ENCODE results near the gene CNGA3.

The CNGA3 gene

GRCh38 chr2:98329549-98329948, 16.7 kb upstream of the CNGA3 start:
- FAIRE-seq, result no peak

GRCh38 chr2:98332989-98333388, 13.3 kb upstream of the CNGA3 start:
- no peak for FAIRE-seq

GRCh38 chr2:98333922-98334321, 12.3 kb upstream of the CNGA3 start:
- no peak for FAIRE-seq

DNA sequence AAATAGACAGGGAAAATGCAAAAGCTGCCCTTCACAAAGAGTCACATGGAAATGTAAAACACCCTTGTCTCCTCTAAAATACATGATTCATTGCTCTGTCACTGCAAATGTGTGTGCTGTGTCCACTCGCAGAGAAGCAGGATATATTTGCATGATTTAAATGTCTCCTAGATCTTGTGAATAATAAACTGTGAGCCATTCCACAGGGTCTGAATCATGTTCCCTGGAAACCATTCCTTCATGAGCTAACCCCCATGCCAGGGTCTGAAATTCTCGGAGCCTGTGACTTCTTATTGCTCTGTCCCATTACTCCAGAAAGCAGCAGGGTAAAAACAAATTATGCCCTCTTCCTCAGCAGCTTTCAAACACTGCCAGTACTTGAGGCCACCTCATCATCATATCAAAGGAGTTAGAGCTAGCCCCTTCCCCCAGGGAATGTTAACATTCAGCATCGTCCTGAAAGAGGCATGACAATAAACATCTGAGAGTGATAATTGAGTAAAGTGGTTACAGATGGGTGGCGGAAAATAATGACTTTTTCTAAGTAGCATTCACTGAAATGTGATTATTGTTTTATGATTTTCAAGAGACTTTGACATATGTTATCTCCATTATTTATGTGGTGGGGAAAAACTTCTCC, 11.7 kb upstream of the CNGA3 start:
- FAIRE-seq, result peak; percentile 94

- FAIRE-seq, result no peak
Observed at GRCh38 chr2:98335271-98335670, 11.0 kb upstream of the CNGA3 start.

GRCh38 chr2:98341241-98341640, 5.0 kb upstream of the CNGA3 start:
- FAIRE-seq, result no peak

DNA sequence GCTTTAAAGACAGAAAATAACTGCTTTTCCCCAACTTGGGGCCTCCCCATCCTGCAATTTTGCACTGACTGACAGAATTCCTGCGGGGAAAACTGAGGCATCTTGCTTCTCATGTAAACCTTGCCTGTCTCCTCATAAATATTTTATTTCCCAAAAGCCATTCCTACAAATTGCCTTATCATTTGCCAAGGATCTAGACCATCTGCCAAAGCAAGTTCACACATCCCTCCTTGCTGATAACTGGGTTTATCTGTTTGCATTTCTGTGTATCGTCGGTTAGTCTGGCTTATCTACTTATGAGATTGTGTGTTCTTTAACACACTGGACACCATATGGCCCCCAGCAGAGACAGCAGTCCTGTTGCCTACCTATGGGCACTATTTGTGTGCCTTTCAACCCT, 3.0 kb upstream of the CNGA3 start:
- FAIRE-seq, result no peak

GRCh38 chr2:98347298-98348065, 1.2 kb downstream of the CNGA3 start:
- no peak for FAIRE-seq

GRCh38 chr2:98348066-98348561, 1.9 kb downstream of the CNGA3 start:
- peak; percentile 88 for FAIRE-seq

DNA sequence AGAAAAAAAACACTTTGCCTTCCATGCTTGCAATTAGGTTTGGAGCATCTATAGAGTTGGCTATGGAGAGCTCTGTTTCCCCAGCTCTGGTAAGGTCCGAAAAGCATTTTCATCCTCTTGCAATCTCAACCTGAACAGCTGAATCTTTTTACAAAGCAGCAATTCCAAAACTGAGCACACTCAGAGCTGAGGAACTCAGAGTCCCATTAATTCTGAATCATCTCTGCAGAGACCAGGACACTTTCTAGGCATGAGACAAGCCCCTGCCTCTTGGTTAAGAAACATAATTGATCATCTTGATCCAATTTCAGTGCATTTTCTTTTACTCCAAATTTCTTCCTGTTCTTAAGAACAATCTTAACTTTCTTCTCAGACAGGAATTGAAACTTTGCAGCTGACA, 4.2 kb downstream of the CNGA3 start:
- FAIRE-seq, result no peak

DNA sequence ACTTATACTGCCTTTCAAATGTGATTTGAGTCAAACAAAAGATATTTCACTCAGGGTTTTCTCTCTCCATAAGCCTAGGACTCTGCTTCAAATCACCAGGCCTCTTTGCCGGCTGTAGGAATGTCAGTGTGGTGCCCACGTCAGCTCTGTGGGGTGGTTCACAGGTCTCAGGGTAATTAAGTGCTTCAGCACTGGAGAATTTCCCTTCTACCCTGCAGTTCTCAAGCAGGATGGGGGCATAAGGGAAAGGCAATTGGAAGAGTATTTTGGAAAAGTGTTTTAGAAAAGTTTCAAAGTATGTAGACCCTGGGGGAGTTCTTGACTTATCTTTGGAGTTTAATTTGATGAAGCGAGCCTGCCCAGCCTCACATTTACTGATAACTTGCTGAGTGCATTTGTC, 9.6 kb downstream of the CNGA3 start:
- FAIRE-seq, result no peak

DNA sequence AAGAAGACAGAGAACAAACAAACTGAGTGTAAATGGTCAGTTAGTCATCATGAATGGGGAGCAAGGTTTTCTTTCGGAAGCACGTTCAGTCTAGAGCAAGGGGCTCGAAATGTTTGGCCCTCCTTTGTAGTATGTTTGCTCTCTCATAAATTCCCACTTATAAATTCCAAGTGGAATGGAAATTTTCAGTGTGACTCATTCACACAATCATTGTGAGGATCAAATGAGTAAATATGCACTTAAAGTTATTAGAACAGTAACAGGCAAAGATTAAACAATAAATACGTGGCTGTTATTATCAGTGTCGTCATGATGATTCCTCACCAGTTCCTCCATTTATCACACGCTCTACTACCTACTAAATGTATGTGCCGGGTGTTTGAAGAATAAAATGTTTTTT, 10.5 kb downstream of the CNGA3 start:
- FAIRE-seq, result peak; percentile 94

- no peak for FAIRE-seq
Observed at GRCh38 chr2:98357849-98358248, 11.6 kb downstream of the CNGA3 start.

DNA sequence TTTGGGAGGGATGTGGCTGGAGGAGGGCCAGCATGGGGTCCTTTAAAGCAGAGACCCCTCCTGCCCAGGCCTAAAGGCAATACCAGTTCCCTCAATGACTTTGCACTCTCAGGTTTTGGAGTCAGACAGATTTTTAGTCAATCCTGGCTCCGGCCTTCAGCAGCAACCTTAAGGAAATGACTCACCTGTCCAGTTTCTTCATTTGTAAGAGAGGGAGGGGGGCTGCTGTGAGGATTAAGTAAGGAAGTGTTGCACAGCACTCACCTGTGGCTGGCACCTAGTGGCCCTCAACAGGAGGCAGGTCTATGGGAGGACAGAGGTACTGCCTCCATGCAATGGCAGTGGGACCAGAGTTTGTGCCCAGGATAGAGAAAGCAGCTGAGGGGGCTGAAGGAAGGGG, 13.7 kb downstream of the CNGA3 start:
- FAIRE-seq, result no peak

GRCh38 chr2:98367721-98368120, 21.5 kb downstream of the CNGA3 start:
- no peak for FAIRE-seq

DNA sequence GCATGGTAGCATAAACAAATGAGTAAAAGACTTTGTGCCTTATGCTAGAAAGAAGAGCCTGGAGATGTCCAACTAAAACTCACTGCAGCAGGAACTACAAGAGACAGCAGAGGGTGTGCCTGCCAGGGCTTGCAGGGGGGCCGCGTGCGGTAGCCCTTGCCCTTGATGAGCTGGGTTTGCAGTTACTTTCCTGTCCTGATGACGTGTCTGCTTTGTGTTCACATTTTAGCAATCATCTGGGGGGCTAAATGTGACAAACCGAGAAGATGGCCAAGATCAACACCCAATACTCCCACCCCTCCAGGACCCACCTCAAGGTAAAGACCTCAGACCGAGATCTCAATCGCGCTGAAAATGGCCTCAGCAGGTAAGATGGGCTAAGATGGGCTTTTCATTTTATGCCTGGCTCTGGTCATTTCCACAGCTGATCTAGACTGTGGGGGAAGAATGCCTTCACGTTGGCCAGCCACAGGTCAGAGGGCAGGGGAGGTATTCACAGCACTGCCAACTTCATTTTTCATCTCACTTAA, 23.5 kb downstream of the CNGA3 start:
- FAIRE-seq, result no peak

DNA sequence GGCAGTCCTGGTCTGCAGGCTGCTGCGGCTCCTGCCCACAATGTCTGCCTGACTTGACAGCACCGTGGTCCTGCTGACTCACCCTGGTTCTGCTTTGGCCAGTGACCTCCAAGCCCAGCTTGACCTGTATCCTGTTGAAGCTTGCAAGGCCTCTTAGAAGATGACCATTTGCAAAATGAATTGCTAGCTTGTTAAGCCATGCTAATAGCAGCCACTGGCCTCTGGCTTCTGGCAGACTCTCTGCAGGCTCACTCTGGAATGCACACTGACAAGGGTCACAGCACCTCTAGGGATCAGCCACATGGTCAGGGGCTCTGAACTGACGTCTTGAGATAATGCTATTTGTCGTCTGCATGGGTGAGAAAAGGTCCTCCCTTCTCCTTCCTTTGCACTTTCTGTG, 25.9 kb downstream of the CNGA3 start:
- no peak for FAIRE-seq

DNA sequence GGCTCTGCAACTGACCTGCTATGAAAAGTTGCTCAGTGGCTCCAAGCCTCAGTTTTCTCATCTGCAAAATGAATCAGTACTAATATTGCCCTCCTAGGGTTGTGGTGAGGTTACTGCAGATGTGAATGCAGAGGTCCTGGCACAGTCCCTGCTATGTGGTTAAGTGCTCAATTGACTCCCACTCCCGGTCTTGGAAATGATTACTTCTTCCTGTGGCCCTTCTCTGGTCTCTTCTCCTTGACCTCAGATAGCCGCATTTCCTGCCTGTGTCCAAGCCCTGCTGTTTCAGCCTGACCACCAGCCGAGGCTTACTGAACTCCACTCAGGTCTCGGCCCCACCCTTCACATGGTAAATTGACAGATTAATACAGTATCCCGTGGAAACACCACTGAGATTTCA, 26.3 kb downstream of the CNGA3 start:
- FAIRE-seq, result no peak

GRCh38 chr2:98374286-98374685, 28.0 kb downstream of the CNGA3 start:
- FAIRE-seq, result no peak

GRCh38 chr2:98374958-98375570, 28.8 kb downstream of the CNGA3 start:
- FAIRE-seq, result no peak

GRCh38 chr2:98376301-98376910, 30.1 kb downstream of the CNGA3 start:
- FAIRE-seq, result no peak

- FAIRE-seq, result no peak
Observed at GRCh38 chr2:98376996-98377395, 30.7 kb downstream of the CNGA3 start.

- no peak for FAIRE-seq
Observed at GRCh38 chr2:98377544-98377943, 31.3 kb downstream of the CNGA3 start.

Measured in islet of Langerhans (tissue), 1 donor.